Endothelial cell of umbilical vein (primary cell): Measurements from ENCODE around the gene LTBP2. TPM values are rescaled to one million over a fixed set of nuclear protein-coding genes. Genes with fewer than 3 reads are reported as not detected.

Experiments used
- BruUV-seq: library from RNA; stranded (reverse); fragments of 400-500 nt; replicated peaks from 2 replicates; lab custom pipeline; 2021; lab: Mats Ljungman, UMichigan
- CTCF ChIA-PET: fragments of 300-600, 350-600 bp; sonication (Branson Sonifier 250); formaldehyde crosslinking; loops from one replicate; lab custom pipeline; 2021; ENCODE audit warnings: antibody characterized with exemption, inconsistent platforms; lab: Charles Lee
- POLR2A ChIA-PET: fragments of 300-600, 350-600 bp; sonication (Branson Sonifier 250); formaldehyde crosslinking; loops from one replicate; lab custom pipeline; 2021; ENCODE audit warnings: antibody characterized with exemption, inconsistent platforms; lab: Charles Lee
- DNase-seq: peaks from one replicate; pipeline ENCODE4 v3.0.0-alpha.2; 2011; ENCODE audit warnings: low read depth, low spot score
- FAIRE-seq: peaks from 2 replicates; lab custom pipeline; 2011; peaks lifted over from hg19 to GRCh38; lab: Jason Lieb, UNC
- H2AFZ ChIP-seq: 2 replicates; pipeline ENCODE4 v1.6.0; 2012; ENCODE audit warnings: low read depth, low read length, control low read depth, inconsistent platforms
- H3K27ac ChIP-seq: 2 replicates; pipeline ENCODE4 v1.5.1; 2011; ENCODE audit warnings: low read depth, mild to moderate bottlenecking, control low read depth, low read length, moderate library complexity; ENCODE audit not compliant: insufficient read depth
- H3K27me3 ChIP-seq, 2 experiments: 2 replicates each; pipeline versions ENCODE4 v1.6.0 to v1.6.1; 2011; ENCODE audit warnings: low read length in 2 of 2, mixed read lengths in 1 of 2; ENCODE audit not compliant: control insufficient read depth in 2 of 2, insufficient read depth in 2 of 2
- H3K36me3 ChIP-seq, 2 experiments: 2 replicates in 1 of 2; 3 replicates in 1 of 2; pipeline ENCODE4 v1.5.1; 2011; ENCODE audit warnings: low read length in 2 of 2, mild to moderate bottlenecking in 1 of 2, moderate library complexity in 1 of 2; ENCODE audit not compliant: control insufficient read depth in 2 of 2, insufficient read depth in 2 of 2; ENCODE audit errors: extremely low read depth in 1 of 2
- H3K4me1 ChIP-seq: 3 replicates; pipeline ENCODE4 v1.5.1; 2011; ENCODE audit warnings: mild to moderate bottlenecking, low read length; ENCODE audit not compliant: control insufficient read depth, insufficient read depth; ENCODE audit errors: extremely low read depth
- H3K4me2 ChIP-seq: 2 replicates; pipeline ENCODE4 v1.6.1; 2011; ENCODE audit warnings: low read length, control low read depth, mixed read lengths; ENCODE audit not compliant: insufficient read depth
- H3K4me3 ChIP-seq, 3 experiments: fragments of 200-600 bp in 1 of 3; sonication (generic), shearing (Covaris generic) in 1 of 3; replicated peaks in 1 of 3; 2 replicates each; pipeline ENCODE4 v1.5.1; 2011 to 2016; ENCODE audit warnings: control low read depth in 3 of 3, low read length in 3 of 3, mild to moderate bottlenecking in 2 of 3, inconsistent platforms in 1 of 3, low read depth in 1 of 3, moderate library complexity in 1 of 3; ENCODE audit not compliant: insufficient read depth in 1 of 3
- H3K79me2 ChIP-seq: 2 replicates; pipeline ENCODE4 v1.6.0; 2012; ENCODE audit warnings: low read length, inconsistent platforms; ENCODE audit not compliant: control insufficient read depth, insufficient read depth
- H3K9ac ChIP-seq: replicated peaks from 2 replicates; pipeline ENCODE3; 2011; ENCODE audit warnings: low read length, control low read depth; ENCODE audit not compliant: insufficient read depth; ENCODE audit errors: extremely low read depth
- H3K9me1 ChIP-seq: replicated peaks from 3 replicates; pipeline ENCODE4 v1.6.0; 2011; ENCODE audit warnings: mild to moderate bottlenecking, low read length; ENCODE audit not compliant: control insufficient read depth, insufficient read depth; ENCODE audit errors: extremely low read depth
- H3K9me3 ChIP-seq: replicated peaks from 2 replicates; pipeline ENCODE4 v1.5.1; 2012; ENCODE audit warnings: low read length, inconsistent platforms; ENCODE audit not compliant: control insufficient read depth, insufficient read depth
- H4K20me1 ChIP-seq: replicated peaks from 2 replicates; pipeline ENCODE3; 2011; ENCODE audit warnings: mild to moderate bottlenecking, low read length; ENCODE audit not compliant: control insufficient read depth, insufficient read depth; ENCODE audit errors: extremely low read depth
- EZH2 ChIP-seq: IDR thresholded peaks from 2 replicates; pipeline ENCODE4 v1.6.1; 2012; ENCODE audit warnings: borderline replicate concordance, low read depth, mild to moderate bottlenecking, moderate library complexity, low read length, inconsistent platforms; ENCODE audit not compliant: severe bottlenecking
- FOS ChIP-seq: IDR thresholded peaks from 2 replicates; pipeline ENCODE4 v1.6.1; 2011; ENCODE audit warnings: mild to moderate bottlenecking, low read length, moderate library complexity, borderline replicate concordance; ENCODE audit not compliant: insufficient read depth
- GATA2 ChIP-seq: IDR thresholded peaks from 2 replicates; pipeline ENCODE4 v1.7.0; 2011; ENCODE audit warnings: low read depth, mild to moderate bottlenecking, moderate library complexity, mixed read lengths, low read length; ENCODE audit not compliant: insufficient read length, insufficient read depth
- JUN ChIP-seq: IDR thresholded peaks from 2 replicates; pipeline ENCODE4 v1.6.1; 2011; ENCODE audit warnings: borderline replicate concordance, low read depth; ENCODE audit not compliant: insufficient read length, insufficient read depth
- MYC ChIP-seq: IDR thresholded peaks from one replicate; pipeline ENCODE4 v1.6.1; 2011; ENCODE audit warnings: mild to moderate bottlenecking, low read depth, low read length
- POLR2A ChIP-seq: IDR thresholded peaks from 2 replicates; pipeline ENCODE4 v1.6.1; 2012; ENCODE audit warnings: low read depth, mild to moderate bottlenecking, control low read depth, low read length
- POLR2AphosphoS5 ChIP-seq: IDR thresholded peaks from 2 replicates; pipeline ENCODE4 v1.6.1; 2012; ENCODE audit warnings: low read depth, mild to moderate bottlenecking, control low read depth, low read length, moderate library complexity; ENCODE audit not compliant: insufficient read depth
- dilution Hi-C: fragments of 300-500 bp; cut with MboI; formaldehyde crosslinking; loops from one replicate; pipeline ENCODE4 v1.15.0; 2019; ENCODE audit warnings: low sequenced_read_pairs; ENCODE audit not compliant: extremely low pct_ligation_motif_present
- intact Hi-C: fragments of 100-400 bp; cut with micrococcal nuclease; formaldehyde crosslinking; loops from one replicate; pipeline ENCODE4 v1.10.0; 2022
- polyA plus RNA-seq, 4 experiments: library from polyadenylated mRNA; depleted of rRNA in 3 of 4; stranded (reverse) in 3 of 4; unstranded in 1 of 4; fragments of >200 nt; gene quantifications; 2 replicates each; pipeline versions ENCODE4 v1.2.1 to v1.2.3, GENCODE V29; 2011 to 2012; ENCODE audit warnings: missing spikeins in 1 of 4
- total RNA-seq: library from RNA; stranded (reverse); gene quantifications from 2 replicates; pipeline ENCODE4 v1.2.3, GENCODE V29; 2021
- TF ChIP-seq, protein P1 (sequence below): IDR thresholded peaks from 2 replicates; pipeline ENCODE4 v1.6.1; 2011; ENCODE audit not compliant: insufficient read depth, insufficient read length
- TF ChIP-seq, protein P2 (sequence below), 2 donors: IDR thresholded peaks; 1 replicate in 1 of 2; 2 replicates in 1 of 2; pipeline ENCODE4 v1.5.1; 2011; ENCODE audit warnings: low read length in 2 of 2, mild to moderate bottlenecking in 2 of 2, moderate library complexity in 2 of 2, control low read depth in 1 of 2, inconsistent platforms in 1 of 2, low read depth in 1 of 2; ENCODE audit not compliant: insufficient read depth in 1 of 2; ENCODE audit errors: extremely low read depth in 1 of 2

The LTBP2 gene
- total and polyA plus RNA-seq, 2 donors (not counting 3 experiments of a cell fraction or from before 2014, with no cell fraction given), result 209 to 268 TPM

DNA sequence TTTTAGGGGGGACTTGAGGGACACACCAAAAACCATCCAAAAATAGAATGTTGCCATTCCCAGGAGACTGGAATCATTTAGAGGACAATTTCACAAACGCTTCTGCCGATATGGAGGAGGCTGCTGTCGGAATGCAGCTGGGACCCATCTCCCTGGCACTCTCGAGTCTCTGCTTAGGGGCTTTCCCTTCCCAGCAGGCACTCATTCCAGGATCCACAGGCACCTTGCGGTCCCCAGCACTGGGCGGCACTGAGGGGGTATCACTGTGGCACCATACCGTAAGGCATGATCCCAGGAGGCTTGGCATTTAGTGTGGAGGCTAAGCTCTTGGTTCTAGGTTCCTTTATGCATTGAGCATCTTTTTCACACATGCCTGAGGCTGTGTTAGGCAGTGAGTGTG, 36.6 kb upstream of the LTBP2 start:
- Histone ChIP-seq H3K27me3 (no peaks in the 10 kb centered on the region), H3K4me2 (no peak overlapping the region), H3K9me3 (no peaks in the 10 kb centered on the region), H4K20me1 (no peaks in the 10 kb centered on the region), H3K9me1 (no peaks in the 10 kb centered on the region), H3K4me3 (no peak overlapping the region), H3K27ac (no peak overlapping the region), H3K4me1 (peaks cover 29% of the 10 kb centered on the region), H3K79me2 (no peaks in the 10 kb centered on the region), H2AFZ (no peak overlapping the region), H3K36me3 (no peaks in the 10 kb centered on the region), H3K9ac (no peak overlapping the region)
- no peak for DNase-seq
- TF ChIP-seq EZH2, result no peak
- no peak for TF ChIP-seq POLR2AphosphoS5
- TF ChIP-seq, protein P1, sequence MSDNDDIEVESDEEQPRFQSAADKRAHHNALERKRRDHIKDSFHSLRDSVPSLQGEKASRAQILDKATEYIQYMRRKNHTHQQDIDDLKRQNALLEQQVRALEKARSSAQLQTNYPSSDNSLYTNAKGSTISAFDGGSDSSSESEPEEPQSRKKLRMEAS, result no peak
- TF ChIP-seq GATA2, result no peak
- TF ChIP-seq MYC, result no peak
- no peak for TF ChIP-seq FOS
- TF ChIP-seq POLR2A, result no peak
- TF ChIP-seq, protein P2, sequence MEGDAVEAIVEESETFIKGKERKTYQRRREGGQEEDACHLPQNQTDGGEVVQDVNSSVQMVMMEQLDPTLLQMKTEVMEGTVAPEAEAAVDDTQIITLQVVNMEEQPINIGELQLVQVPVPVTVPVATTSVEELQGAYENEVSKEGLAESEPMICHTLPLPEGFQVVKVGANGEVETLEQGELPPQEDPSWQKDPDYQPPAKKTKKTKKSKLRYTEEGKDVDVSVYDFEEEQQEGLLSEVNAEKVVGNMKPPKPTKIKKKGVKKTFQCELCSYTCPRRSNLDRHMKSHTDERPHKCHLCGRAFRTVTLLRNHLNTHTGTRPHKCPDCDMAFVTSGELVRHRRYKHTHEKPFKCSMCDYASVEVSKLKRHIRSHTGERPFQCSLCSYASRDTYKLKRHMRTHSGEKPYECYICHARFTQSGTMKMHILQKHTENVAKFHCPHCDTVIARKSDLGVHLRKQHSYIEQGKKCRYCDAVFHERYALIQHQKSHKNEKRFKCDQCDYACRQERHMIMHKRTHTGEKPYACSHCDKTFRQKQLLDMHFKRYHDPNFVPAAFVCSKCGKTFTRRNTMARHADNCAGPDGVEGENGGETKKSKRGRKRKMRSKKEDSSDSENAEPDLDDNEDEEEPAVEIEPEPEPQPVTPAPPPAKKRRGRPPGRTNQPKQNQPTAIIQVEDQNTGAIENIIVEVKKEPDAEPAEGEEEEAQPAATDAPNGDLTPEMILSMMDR (IDR thresholded peaks at IDR 0.05; ENCODE audit: extremely low read depth in 1 of 2, insufficient read depth in 1 of 2, low read depth in 1 of 2, low read length in 2 of 2), result no peak
- no peak for TF ChIP-seq JUN
- dilution Hi-C loops (no loop called here), intact Hi-C loops (loop anchor here (2.0 kb wide), 1 partner anchor 28 kb away; no protein-coding TSS in a partner anchor)
- ChIA-PET POLR2A (interaction anchor here (1.3 to 1.5 kb wide), 3 partner anchors 10 to 31 kb away, joined by 3 to 5 read pairs (median 4); no protein-coding TSS in a partner anchor), CTCF (interaction anchor here (0.8 to 4.1 kb wide), 9 partner anchors 10 to 39 kb away, joined by 3 to 33 read pairs (median 8); partner anchors contain the start of gene LTBP2)
- FAIRE-seq, result peak; percentile 44
- BruUV-seq, result no TSS peak
